ENCODE measurements around the gene CDCA3. TPM values are rescaled to one million over a fixed set of nuclear protein-coding genes. Genes with fewer than 3 reads are reported as not detected.

Gene CDCA3
- total RNA-seq, result 10 to 100 TPM in 1 of 6 donors, 1 to 10 TPM in 3, under 1 TPM in 1, not detected in 1; 0.39 to 10.3 (median 2.8) TPM

DNA sequence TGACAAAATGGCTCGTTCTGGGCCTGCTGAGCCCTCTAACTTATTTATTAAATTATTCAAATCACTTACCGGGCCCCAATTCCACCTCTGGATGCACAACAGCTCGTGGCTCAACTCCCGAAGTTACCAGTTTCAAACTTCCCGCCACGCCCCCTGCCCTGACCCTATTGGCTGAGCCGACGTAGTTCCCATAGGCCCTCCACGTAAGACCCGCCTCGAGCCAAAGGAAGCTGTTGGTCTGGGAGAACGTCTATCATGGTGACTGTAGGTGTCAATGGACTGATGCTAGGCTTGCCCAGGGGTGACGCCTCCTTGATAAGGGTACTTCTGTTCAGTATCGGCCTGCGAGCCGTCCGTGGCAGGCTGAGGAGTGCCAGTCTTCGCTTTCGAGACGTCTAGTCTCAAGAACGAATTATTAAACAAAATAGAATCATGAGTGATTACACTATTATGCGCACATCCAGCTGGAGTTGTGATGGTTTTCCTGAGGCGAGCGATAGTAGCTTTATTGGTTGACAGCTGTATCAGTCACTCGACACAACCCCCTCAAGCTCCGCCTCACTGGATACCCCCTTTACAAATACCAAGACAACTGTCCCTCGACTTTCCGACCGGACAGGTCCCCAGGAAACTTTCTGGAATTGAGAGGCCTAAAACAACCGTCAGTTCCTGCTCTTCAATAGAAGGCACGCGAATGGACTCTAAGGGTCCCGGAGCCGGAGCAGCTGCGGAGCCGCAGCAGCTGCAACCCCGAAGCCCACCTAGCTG lies at the start of gene CDCA3:
Gene CDCA3 (minus strand): TSS at position 134 of the 768 bp plus-strand sequence. CDS start 334 bp downstream, outside the sequence.
- peak; percentile 72 to 98 for DNase-seq
- H3K9me3 ChIP-seq, result no peaks in the 10 kb centered on the region
- TF ChIP-seq POLR2A (IDR thresholded peaks at IDR 0.05), result peak in 3 of 4 donors; percentile 88 to 94 (median 88)
- TF ChIP-seq POLR2AphosphoS5 (IDR thresholded peaks at IDR 0.05), result peak; percentile 92 to 98
- TF ChIP-seq, protein P1, sequence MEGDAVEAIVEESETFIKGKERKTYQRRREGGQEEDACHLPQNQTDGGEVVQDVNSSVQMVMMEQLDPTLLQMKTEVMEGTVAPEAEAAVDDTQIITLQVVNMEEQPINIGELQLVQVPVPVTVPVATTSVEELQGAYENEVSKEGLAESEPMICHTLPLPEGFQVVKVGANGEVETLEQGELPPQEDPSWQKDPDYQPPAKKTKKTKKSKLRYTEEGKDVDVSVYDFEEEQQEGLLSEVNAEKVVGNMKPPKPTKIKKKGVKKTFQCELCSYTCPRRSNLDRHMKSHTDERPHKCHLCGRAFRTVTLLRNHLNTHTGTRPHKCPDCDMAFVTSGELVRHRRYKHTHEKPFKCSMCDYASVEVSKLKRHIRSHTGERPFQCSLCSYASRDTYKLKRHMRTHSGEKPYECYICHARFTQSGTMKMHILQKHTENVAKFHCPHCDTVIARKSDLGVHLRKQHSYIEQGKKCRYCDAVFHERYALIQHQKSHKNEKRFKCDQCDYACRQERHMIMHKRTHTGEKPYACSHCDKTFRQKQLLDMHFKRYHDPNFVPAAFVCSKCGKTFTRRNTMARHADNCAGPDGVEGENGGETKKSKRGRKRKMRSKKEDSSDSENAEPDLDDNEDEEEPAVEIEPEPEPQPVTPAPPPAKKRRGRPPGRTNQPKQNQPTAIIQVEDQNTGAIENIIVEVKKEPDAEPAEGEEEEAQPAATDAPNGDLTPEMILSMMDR (IDR thresholded peaks at IDR 0.05), result peak in 2 of 6 experiments; percentile 9 to 15
- no peak for TF ChIP-seq EP300 (IDR thresholded peaks at IDR 0.05)
- ATAC-seq (ENCODE audit: low FRiP score in 2 of 2), result peak; percentile 88 to 92
- H3K4me3 ChIP-seq, result peak within 1 kb of the TSS; percentile 48 to 71 (median 67)
- 0 to 1% methylated on average over 29 to 37 of the region's 37 CpGs for WGBS, 2 donors
- peaks cover 13 to 23% (median 16%) of the 10 kb centered on the region in 4 donors for H3K4me1 ChIP-seq
- H3K36me3 ChIP-seq, result peaks cover 2 to 14% (median 9%) of the 10 kb centered on the region in 4 donors
- H3K27me3 ChIP-seq, result no peaks in the 10 kb centered on the region
- H3K27ac ChIP-seq, result peak within 1 kb of the TSS; percentile 88 to 94 (median 91)

DNA sequence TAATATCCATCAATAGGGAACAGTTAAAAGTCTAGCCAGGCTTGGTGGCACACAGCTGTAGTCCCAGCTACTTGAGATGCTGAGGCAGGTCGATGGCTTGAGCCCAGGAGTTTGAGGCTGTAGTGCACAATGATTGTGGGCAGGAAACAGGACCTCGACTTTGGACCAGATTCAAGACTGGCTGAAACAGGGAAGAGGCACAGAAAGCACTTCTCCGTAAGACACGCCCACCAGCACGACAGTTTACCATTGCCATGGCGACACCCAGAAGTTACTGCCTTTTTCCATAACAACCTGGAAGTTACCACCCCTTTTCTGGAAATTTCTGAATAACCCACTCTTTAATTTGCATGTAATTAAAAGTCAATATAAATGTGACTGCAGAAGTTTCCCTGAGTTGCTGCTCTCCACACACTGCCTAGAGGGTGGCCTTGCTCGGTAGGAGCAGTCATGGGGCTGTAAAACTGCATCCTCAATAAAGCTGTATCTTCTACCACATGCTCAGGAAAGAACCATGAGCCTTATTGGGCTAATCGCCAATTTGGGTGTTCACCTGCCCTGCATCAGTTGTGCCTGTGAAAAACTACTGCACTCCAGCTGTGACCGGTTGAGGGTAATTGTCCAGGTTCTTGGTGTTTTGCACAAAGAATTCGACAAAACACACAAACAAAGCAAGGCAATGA lies 48.9 kb upstream of the CDCA3 start:
- DNase-seq, result peak in 1 of 2 donors; percentile 54
- TF ChIP-seq EP300 (IDR thresholded peaks at IDR 0.05) (no peak), POLR2A (IDR thresholded peaks at IDR 0.05) (no peak), POLR2AphosphoS5 (IDR thresholded peaks at IDR 0.05) (no peak)
- TF ChIP-seq, protein P1 (IDR thresholded peaks at IDR 0.05), result no peak
- H3K27ac ChIP-seq, result no peak overlapping the region

DNA sequence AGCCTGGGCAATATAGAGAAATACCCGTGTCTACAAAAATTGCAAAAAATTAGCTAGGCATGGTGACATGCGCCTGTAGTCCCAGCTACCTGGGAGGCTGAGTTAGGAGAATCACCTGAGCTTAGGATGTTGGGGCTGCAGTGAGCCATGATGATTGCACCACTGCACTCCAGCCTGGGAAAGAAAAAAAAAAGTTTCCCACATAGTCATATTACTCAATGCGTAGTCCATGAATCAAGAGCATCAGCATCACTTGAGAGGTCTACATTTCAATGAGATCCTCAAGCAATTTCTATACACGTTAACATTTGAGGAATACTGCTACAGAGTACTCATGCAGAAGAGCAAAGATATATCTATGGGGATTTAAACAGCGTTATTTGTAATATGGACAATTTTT lies 48.3 kb upstream of the CDCA3 start:
- H3K36me3 ChIP-seq, result no peaks in the 10 kb centered on the region
- H3K27me3 ChIP-seq, result no peaks in the 10 kb centered on the region
- 53 to 59% methylated on average over 5 of the region's 5 CpGs for WGBS, 2 donors
- DNase-seq (no peak), ATAC-seq (ENCODE audit: low FRiP score in 2 of 2) (no peak)
- no peak overlapping the region for H3K27ac ChIP-seq
- TF ChIP-seq POLR2A (IDR thresholded peaks at IDR 0.05), result no peak
- no peak for TF ChIP-seq POLR2AphosphoS5 (IDR thresholded peaks at IDR 0.05)
- TF ChIP-seq, protein P1 (IDR thresholded peaks at IDR 0.05), result no peak
- TF ChIP-seq EP300 (IDR thresholded peaks at IDR 0.05), result no peak
- H3K9me3 ChIP-seq, result no peaks in the 10 kb centered on the region
- peaks cover 9 to 21% (median 13%) of the 10 kb centered on the region in 4 donors for H3K4me1 ChIP-seq
- H3K4me3 ChIP-seq, result no peak overlapping the region

More for the DNA sequence above, 48.9 kb upstream of the CDCA3 start:
- no peaks in the 10 kb centered on the region for H3K27me3 ChIP-seq
- WGBS, 2 donors, result 39 to 43% methylated on average over 10 of the region's 10 CpGs
- no peaks in the 10 kb centered on the region for H3K36me3 ChIP-seq
- peak; percentile 44 to 62 for ATAC-seq (ENCODE audit: low FRiP score in 2 of 2)
- no peak overlapping the region for H3K4me3 ChIP-seq
- peaks cover 11 to 23% (median 15%) of the 10 kb centered on the region in 4 donors for H3K4me1 ChIP-seq
- no peaks in the 10 kb centered on the region for H3K9me3 ChIP-seq

DNA sequence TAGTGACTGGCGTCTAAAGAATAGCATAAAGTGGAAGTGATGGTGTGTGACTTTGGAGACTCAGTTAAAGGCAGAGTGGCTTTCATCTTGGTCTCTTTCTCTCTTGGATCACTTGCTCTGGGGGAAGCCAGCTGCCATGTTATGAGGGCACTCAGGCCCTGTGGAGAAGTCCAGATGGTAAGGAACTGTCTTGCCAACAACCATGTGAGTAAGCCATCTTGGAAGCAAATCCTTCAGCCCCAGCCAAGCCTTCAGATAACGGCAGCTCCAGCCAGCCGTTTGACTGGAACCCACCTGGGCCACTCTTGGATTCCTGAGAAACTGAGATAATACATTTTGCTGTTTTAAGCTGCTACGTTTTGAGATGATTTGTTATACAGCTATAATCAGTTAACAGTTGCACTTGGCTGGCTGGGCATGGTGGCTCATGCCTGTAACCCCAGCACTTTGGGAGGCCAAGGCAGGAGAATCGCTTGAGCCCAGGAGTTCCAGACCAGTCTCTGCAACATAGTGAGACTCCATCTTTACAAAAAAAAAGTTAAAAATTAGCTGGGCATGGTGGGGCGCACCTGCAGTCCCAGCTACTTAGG lies 45.9 kb upstream of the CDCA3 start:
- H3K36me3 ChIP-seq, result no peaks in the 10 kb centered on the region
- no peak overlapping the region for H3K27ac ChIP-seq
- DNase-seq (no peak), ATAC-seq (ENCODE audit: low FRiP score in 2 of 2) (no peak)
- 80 to 85% methylated on average over 6 of the region's 6 CpGs for WGBS, 2 donors
- H3K27me3 ChIP-seq, result no peaks in the 10 kb centered on the region
- TF ChIP-seq POLR2AphosphoS5 (IDR thresholded peaks at IDR 0.05) (no peak), POLR2A (IDR thresholded peaks at IDR 0.05) (no peak), EP300 (IDR thresholded peaks at IDR 0.05) (no peak)
- TF ChIP-seq, protein P1 (IDR thresholded peaks at IDR 0.05), result no peak
- H3K4me3 ChIP-seq, result no peak overlapping the region
- H3K9me3 ChIP-seq, result no peaks in the 10 kb centered on the region
- H3K4me1 ChIP-seq, result peaks cover 6 to 16% (median 8%) of the 10 kb centered on the region in 4 donors

All from upper lobe of left lung (tissue), 6 donors.